Mesenchymal stem cell (in vitro differentiated cells and primary cell): ENCODE measurements around the gene RNF175.
A peak's percentile ranks its signal among the peaks of the same experiment; 100 is the strongest.

Experiments
- DNase-seq: peaks from one replicate; pipeline ENCODE4 v3.0.0-alpha.2; 2013
- H2AFZ ChIP-seq: one replicate; pipeline ENCODE4 v1.6.1; 2013; ENCODE audit warnings: low read depth, mild to moderate bottlenecking, control low read depth, inconsistent platforms, low read length, moderate library complexity
- H2AK5ac ChIP-seq: 2 replicates; pipeline ENCODE4 v1.6.1; 2013; ENCODE audit warnings: low read length, moderate library complexity, mild to moderate bottlenecking, inconsistent platforms; ENCODE audit not compliant: severe bottlenecking
- H2BK120ac ChIP-seq: one replicate; pipeline ENCODE4 v1.6.1; 2013; ENCODE audit warnings: low read depth, mild to moderate bottlenecking, inconsistent platforms, low read length, moderate library complexity
- H2BK12ac ChIP-seq, 2 experiments: one replicate each; pipeline ENCODE4 v1.6.1; 2013; ENCODE audit warnings: inconsistent platforms in 2 of 2, low read length in 2 of 2, mild to moderate bottlenecking in 2 of 2, moderate library complexity in 2 of 2, control low read depth in 1 of 2
- H2BK15ac ChIP-seq: one replicate; pipeline ENCODE4 v1.6.1; 2013; ENCODE audit warnings: mild to moderate bottlenecking, low read depth, inconsistent platforms; ENCODE audit not compliant: poor library complexity, severe bottlenecking
- H2BK5ac ChIP-seq: 2 replicates; pipeline ENCODE4 v1.6.1; 2013; ENCODE audit warnings: low read depth, mild to moderate bottlenecking, low read length, control low read depth, inconsistent platforms; ENCODE audit not compliant: poor library complexity, severe bottlenecking
- H3K14ac ChIP-seq, 2 experiments: one replicate each; pipeline ENCODE4 v1.6.1; 2013; ENCODE audit warnings: inconsistent platforms in 2 of 2, low read length in 2 of 2, control low read depth in 1 of 2, mild to moderate bottlenecking in 1 of 2, moderate library complexity in 1 of 2
- H3K18ac ChIP-seq, 2 experiments: one replicate each; pipeline ENCODE4 v1.6.1; 2013; ENCODE audit warnings: inconsistent platforms in 2 of 2, low read length in 2 of 2, control low read depth in 1 of 2, low read depth in 1 of 2, mild to moderate bottlenecking in 1 of 2
- H3K23ac ChIP-seq, 2 experiments: one replicate each; pipeline ENCODE4 v1.6.1; 2013; ENCODE audit warnings: inconsistent platforms in 2 of 2, low read length in 2 of 2, mild to moderate bottlenecking in 2 of 2, moderate library complexity in 2 of 2, control low read depth in 1 of 2
- H3K27ac ChIP-seq: 2 replicates; pipeline ENCODE4 v1.5.1; 2013; ENCODE audit warnings: mild to moderate bottlenecking, moderate library complexity, low read length, control low read depth, inconsistent platforms; ENCODE audit not compliant: poor library complexity, severe bottlenecking
- H3K27me3 ChIP-seq, 2 experiments: 2 replicates each; pipeline versions ENCODE4 v1.6.1 to v1.7.0; 2013; ENCODE audit warnings: low read length in 2 of 2, mild to moderate bottlenecking in 2 of 2, moderate library complexity in 2 of 2, control low read depth in 1 of 2, inconsistent platforms in 1 of 2; ENCODE audit not compliant: control insufficient read depth in 1 of 2, insufficient read depth in 1 of 2
- H3K36me3 ChIP-seq, 2 experiments: 2 replicates each; pipeline versions ENCODE4 v1.6.1 to v1.7.0; 2013; ENCODE audit warnings: low read length in 2 of 2, control low read depth in 1 of 2, inconsistent platforms in 1 of 2, low read depth in 1 of 2, mild to moderate bottlenecking in 1 of 2; ENCODE audit not compliant: insufficient read depth in 2 of 2, control insufficient read depth in 1 of 2
- H3K4ac ChIP-seq, 2 experiments: one replicate each; pipeline ENCODE4 v1.6.1; 2013; ENCODE audit warnings: inconsistent platforms in 2 of 2, low read length in 2 of 2, mild to moderate bottlenecking in 2 of 2, moderate library complexity in 2 of 2, control low read depth in 1 of 2, low read depth in 1 of 2
- H3K4me1 ChIP-seq: 2 replicates; pipeline ENCODE4 v1.6.1; 2013; ENCODE audit warnings: low read depth, low read length, control low read depth; ENCODE audit not compliant: control insufficient read depth, insufficient read depth
- H3K4me2 ChIP-seq: 2 replicates; pipeline ENCODE4 v1.6.1; 2013; ENCODE audit warnings: low read length, mild to moderate bottlenecking, inconsistent platforms; ENCODE audit not compliant: poor library complexity, severe bottlenecking
- H3K4me3 ChIP-seq, 2 experiments: 2 replicates each; pipeline versions ENCODE4 v1.5.1 to v1.7.0; 2013; ENCODE audit warnings: low read length in 2 of 2, mild to moderate bottlenecking in 2 of 2, control low read depth in 1 of 2, low read depth in 1 of 2; ENCODE audit not compliant: insufficient read depth in 1 of 2
- H3K79me1 ChIP-seq: replicated peaks from 2 replicates; pipeline ENCODE4 v1.6.1; 2013; ENCODE audit warnings: mild to moderate bottlenecking, control low read depth, low read length, inconsistent platforms; ENCODE audit not compliant: poor library complexity, severe bottlenecking
- H3K9ac ChIP-seq: 2 replicates; pipeline ENCODE4 v1.7.0; 2013; ENCODE audit warnings: mild to moderate bottlenecking, low read length, moderate library complexity
- H3K9me3 ChIP-seq: 2 replicates; pipeline ENCODE4 v1.7.0; 2013; ENCODE audit warnings: mild to moderate bottlenecking, low read length; ENCODE audit not compliant: control insufficient read depth
- H4K8ac ChIP-seq: one replicate; pipeline ENCODE4 v1.6.1; 2013; ENCODE audit warnings: inconsistent platforms, mild to moderate bottlenecking, low read length, moderate library complexity
- H4K91ac ChIP-seq: one replicate; pipeline ENCODE4 v1.6.1; 2013; ENCODE audit warnings: mild to moderate bottlenecking, low read length, inconsistent platforms
- WGBS: methylation state at CpG from one replicate; pipeline ENCODE4 v1.1.7; 2013; ENCODE audit warnings: mixed read lengths; 5-methylcytosine and 5-hydroxymethylcytosine counted together

The RNF175 gene

DNA sequence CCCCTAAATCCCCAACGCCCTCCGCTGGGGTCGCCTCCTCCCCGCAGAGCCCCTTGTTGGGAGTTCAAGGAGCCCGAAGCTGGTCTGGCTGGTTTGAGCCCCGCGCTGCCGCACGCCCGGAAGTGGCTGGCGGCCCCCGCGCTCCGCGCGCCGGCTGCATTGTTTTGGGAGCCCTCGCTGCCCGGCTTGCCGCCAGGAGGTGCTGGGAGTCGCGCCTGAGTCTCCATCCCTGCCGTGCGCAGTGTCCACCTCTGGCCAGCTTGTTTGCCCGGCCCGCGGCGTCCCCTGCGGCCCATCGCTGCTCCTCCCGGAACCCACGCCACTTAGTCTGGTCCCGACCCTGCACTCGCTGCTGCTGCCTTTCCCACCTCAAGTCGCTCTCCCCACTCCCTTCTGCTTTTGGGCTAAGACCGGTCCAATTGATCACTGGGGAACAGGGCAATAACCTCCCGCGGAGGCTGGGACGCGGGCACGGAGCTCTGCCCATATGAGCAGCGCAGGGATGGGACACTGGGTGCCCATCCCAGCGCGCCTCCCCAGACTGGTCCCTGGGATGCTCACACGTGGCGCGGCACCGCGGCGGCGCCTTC lies 31.2 kb upstream of the RNF175 start:
- peak overlapping the region; percentile 43 for H4K91ac ChIP-seq
- H4K8ac ChIP-seq: no peak overlapping the region
- H3K18ac ChIP-seq: peak overlapping the region in 1 of 2 experiments; percentile 54
- no peak overlapping the region for H2AFZ ChIP-seq
- H3K23ac ChIP-seq: no peak overlapping the region
- H3K27me3 ChIP-seq: peaks cover 53 to 79% of the 10 kb centered on the region in 2 experiments
- H3K9me3 ChIP-seq: no peaks in the 10 kb centered on the region
- H3K9ac ChIP-seq: peak overlapping the region; percentile 77
- no peaks in the 10 kb centered on the region for H3K79me1 ChIP-seq
- peak overlapping the region in 1 of 2 experiments; percentile 4 for H3K14ac ChIP-seq
- peak overlapping the region; percentile 92 for H2BK15ac ChIP-seq
- H3K36me3 ChIP-seq: peaks cover 0 to 3% of the 10 kb centered on the region in 2 experiments
- no peak overlapping the region for H3K4ac ChIP-seq
- no peak overlapping the region for H3K27ac ChIP-seq
- H3K4me3 ChIP-seq: peak overlapping the region; percentile 25 to 65
- H2BK120ac ChIP-seq: no peak overlapping the region
- H3K4me1 ChIP-seq: peaks cover 26% of the 10 kb centered on the region
- peak; percentile 47 for DNase-seq
- 4% methylated on average over 51 of the region's 51 CpGs for WGBS
- H2BK12ac ChIP-seq: peak overlapping the region in 1 of 2 experiments; percentile 8
- H3K4me2 ChIP-seq: peak overlapping the region; percentile 54
- H2BK5ac ChIP-seq: no peak overlapping the region
- no peak overlapping the region for H2AK5ac ChIP-seq

GRCh38 chr4:153790500-153790865 lies 30.7 kb upstream of the RNF175 start:
- H2BK15ac ChIP-seq: no peak overlapping the region
- H3K27me3 ChIP-seq: peaks cover 53 to 80% of the 10 kb centered on the region in 2 experiments
- 21% methylated on average over 9 of the region's 10 CpGs for WGBS
- no peak overlapping the region for H3K4ac ChIP-seq
- no peak overlapping the region for H3K9ac ChIP-seq
- no peaks in the 10 kb centered on the region for H3K9me3 ChIP-seq
- no peaks in the 10 kb centered on the region for H3K79me1 ChIP-seq
- no peak overlapping the region for H2AK5ac ChIP-seq
- H2BK12ac ChIP-seq: peak overlapping the region in 1 of 2 experiments; percentile 28
- no peak overlapping the region for H3K23ac ChIP-seq
- H3K27ac ChIP-seq: no peak overlapping the region
- no peak overlapping the region for H2BK120ac ChIP-seq
- no peak overlapping the region for H3K4me2 ChIP-seq
- no peak overlapping the region for H4K91ac ChIP-seq
- no peak for DNase-seq
- H3K14ac ChIP-seq: no peak overlapping the region
- no peak overlapping the region for H4K8ac ChIP-seq
- H3K4me3 ChIP-seq: no peak overlapping the region
- H2BK5ac ChIP-seq: no peak overlapping the region
- H3K18ac ChIP-seq: peak overlapping the region in 1 of 2 experiments; percentile 19
- H3K4me1 ChIP-seq: peaks cover 26% of the 10 kb centered on the region
- H3K36me3 ChIP-seq: peaks cover 0 to 3% of the 10 kb centered on the region in 2 experiments
- no peak overlapping the region for H2AFZ ChIP-seq

DNA sequence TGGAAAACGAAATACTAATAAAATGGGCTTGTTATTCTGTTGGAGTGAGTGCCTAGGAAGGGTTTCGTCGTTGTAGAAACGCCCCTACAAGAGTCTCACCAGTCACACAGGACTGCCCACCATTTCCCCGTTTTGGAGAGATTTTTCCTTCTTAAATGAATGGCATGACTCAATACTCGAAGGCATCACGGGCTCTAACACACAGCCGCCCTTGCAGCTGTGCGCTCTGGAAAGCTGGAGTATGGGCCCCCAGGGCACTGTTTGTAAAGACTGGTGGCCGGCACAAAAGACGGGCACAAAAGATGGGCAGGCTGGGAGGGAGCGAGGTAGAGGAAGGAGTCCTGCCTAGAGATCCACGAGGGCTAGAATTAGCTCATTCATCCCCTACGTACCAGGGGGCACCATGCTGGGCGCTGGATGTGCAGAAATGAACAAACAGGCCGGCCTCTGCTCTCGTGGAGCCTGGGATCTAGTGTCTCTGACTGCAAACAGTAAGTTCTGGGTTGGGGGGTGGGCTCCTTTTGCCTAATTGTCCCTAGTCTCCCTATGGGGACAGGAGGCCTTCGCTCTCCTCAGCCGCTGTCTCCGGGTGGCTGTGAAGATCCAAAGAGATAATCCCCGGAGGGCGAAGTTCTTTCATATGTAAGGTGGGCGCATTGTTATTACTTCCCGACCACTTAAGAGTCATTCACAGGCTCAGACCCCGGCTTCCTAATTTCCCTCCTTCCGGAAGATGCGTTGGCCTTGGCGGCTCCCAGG lies 30.1 kb upstream of the RNF175 start:
- no peak overlapping the region for H3K4me2 ChIP-seq
- H3K4me3 ChIP-seq: peak overlapping the region in 1 of 2 experiments; percentile 74
- H2BK15ac ChIP-seq: peak overlapping the region; percentile 48
- H3K4me1 ChIP-seq: peaks cover 26% of the 10 kb centered on the region
- peaks cover 2 to 3% of the 10 kb centered on the region in 2 experiments for H3K36me3 ChIP-seq
- no peak overlapping the region for H2AFZ ChIP-seq
- H2BK5ac ChIP-seq: no peak overlapping the region
- DNase-seq: peak; percentile 63
- H3K23ac ChIP-seq: no peak overlapping the region
- no peaks in the 10 kb centered on the region for H3K9me3 ChIP-seq
- H4K8ac ChIP-seq: no peak overlapping the region
- no peaks in the 10 kb centered on the region for H3K79me1 ChIP-seq
- no peak overlapping the region for H2BK120ac ChIP-seq
- 17% methylated on average over 27 of the region's 28 CpGs for WGBS
- no peak overlapping the region for H2AK5ac ChIP-seq
- H3K4ac ChIP-seq: no peak overlapping the region
- H3K14ac ChIP-seq: no peak overlapping the region
- H2BK12ac ChIP-seq: peak overlapping the region in 1 of 2 experiments; percentile 50
- H4K91ac ChIP-seq: no peak overlapping the region
- peak overlapping the region; percentile 86 for H3K9ac ChIP-seq
- H3K18ac ChIP-seq: peak overlapping the region in 1 of 2 experiments; percentile 29
- H3K27ac ChIP-seq: no peak overlapping the region
- peaks cover 53 to 74% of the 10 kb centered on the region in 2 experiments for H3K27me3 ChIP-seq
